Stromal cell of bone marrow (primary cell): ENCODE measurements around the gene PRADC1.

Experiments used
- DNase-seq: peaks from one replicate; pipeline ENCODE4 v3.0.0-alpha.2; 2012; ENCODE audit warnings: low read depth

Gene PRADC1

GRCh38 chr2:73235315-73236028, 2.4 kb upstream of the PRADC1 start:
- no peak for DNase-seq

- DNase-seq = peak; percentile 86
Measured at GRCh38 chr2:73233932-73234832, 1.1 kb upstream of the PRADC1 start, which contains the start of gene CCT7. Gene CCT7, plus strand, starts transcription at chr2:73234308. Its CDS starts 71 bp downstream, at chr2:73234379.

- DNase-seq = no peak
Measured at GRCh38 chr2:73232403-73233153, 461 bp downstream of the PRADC1 start.

- no peak for DNase-seq
Measured at GRCh38 chr2:73228631-73229030, 4.4 kb downstream of the PRADC1 start.

GRCh38 chr2:73227086-73227485, 6.0 kb downstream of the PRADC1 start:
- DNase-seq = no peak

GRCh38 chr2:73225513-73226360, 7.3 kb downstream of the PRADC1 start:
- DNase-seq = no peak

GRCh38 chr2:73223821-73224220, 9.2 kb downstream of the PRADC1 start:
- no peak for DNase-seq

GRCh38 chr2:73218298-73218697, 14.7 kb downstream of the PRADC1 start:
- no peak for DNase-seq

- no peak for DNase-seq
Measured at GRCh38 chr2:73217826-73218225, 15.2 kb downstream of the PRADC1 start.

- no peak for DNase-seq
Measured at GRCh38 chr2:73217160-73217559, 15.9 kb downstream of the PRADC1 start.

GRCh38 chr2:73215254-73215653, 17.8 kb downstream of the PRADC1 start:
- DNase-seq = no peak

GRCh38 chr2:73214120-73215035, 18.7 kb downstream of the PRADC1 start, which contains the start of gene SMYD5:
Gene SMYD5, plus strand, starts transcription at chr2:73214245. Its CDS starts 22 bp downstream, at chr2:73214267.
- peak; percentile 56 for DNase-seq

GRCh38 chr2:73212448-73213176, 20.4 kb downstream of the PRADC1 start:
- peak; percentile 89 for DNase-seq

GRCh38 chr2:73212098-73212447, 21.0 kb downstream of the PRADC1 start:
- no peak for DNase-seq

- no peak for DNase-seq
Measured at GRCh38 chr2:73210696-73211095, 22.3 kb downstream of the PRADC1 start.

GRCh38 chr2:73210019-73210418, 23.0 kb downstream of the PRADC1 start:
- no peak for DNase-seq

GRCh38 chr2:73208258-73208657, 24.8 kb downstream of the PRADC1 start:
- DNase-seq = no peak

GRCh38 chr2:73205611-73206010, 27.4 kb downstream of the PRADC1 start:
- no peak for DNase-seq

GRCh38 chr2:73203055-73203681, 29.9 kb downstream of the PRADC1 start:
- no peak for DNase-seq
